ENCODE results near the gene MTM1. TPM values are rescaled to one million over a fixed set of nuclear protein-coding genes. Genes with fewer than 3 reads are reported as not detected.

The MTM1 gene
- total RNA-seq, 1 donor from 2014 or later, result 11.0 TPM

GRCh38 chrX:150683536-150684146 lies 115.2 kb downstream of the MTM1 start:
- no peaks in the 10 kb centered on the region for H3K36me3 Mint-ChIP-seq (ENCODE audit: low read depth, unreplicated experiment)
- Histone ChIP-seq H3K9ac (ENCODE audit: low read length) (no peak overlapping the region), H3K79me2 (ENCODE audit: insufficient read depth, low read length) (no peaks in the 10 kb centered on the region), H3K36me3 (ENCODE audit: insufficient read depth, low read length) (no peaks in the 10 kb centered on the region), H3K4me3 (ENCODE audit: insufficient read depth, low read depth, low read length) (no peak overlapping the region), H2AFZ (ENCODE audit: low read depth, low read length) (no peak overlapping the region), H3K4me1 (ENCODE audit: insufficient read depth, low read length) (peaks cover 5% of the 10 kb centered on the region), H4K20me1 (ENCODE audit: insufficient read depth, low read length) (no peaks in the 10 kb centered on the region), H3K27me3 (ENCODE audit: insufficient read depth, low read length) (no peaks in the 10 kb centered on the region), H3K9me3 (ENCODE audit: insufficient read depth, low read depth, low read length) (no peaks in the 10 kb centered on the region), H3K4me2 (ENCODE audit: low read length) (no peak overlapping the region), H3K27ac (ENCODE audit: low read depth, low read length) (no peak overlapping the region)
- H3K9me3 Mint-ChIP-seq (ENCODE audit: unreplicated experiment), result no peaks in the 10 kb centered on the region
- peaks cover 6% of the 10 kb centered on the region for H3K4me1 Mint-ChIP-seq (ENCODE audit: low read depth, unreplicated experiment)
- TF ChIP-seq EZH2 (IDR thresholded peaks at IDR 0.05; ENCODE audit: insufficient read depth, low read length) (no peak), CTCF (IDR thresholded peaks at IDR 0.05; ENCODE audit: insufficient read depth, low read depth, low read length) (peak; percentile 36)
- no peak overlapping the region for H3K4me3 Mint-ChIP-seq (ENCODE audit: unreplicated experiment)
- DNase-seq (ENCODE audit: low read depth) (no peak), FAIRE-seq (peak; percentile 59)
- no peaks in the 10 kb centered on the region for H3K27me3 Mint-ChIP-seq (ENCODE audit: low read depth, unreplicated experiment)
- no peak overlapping the region for H3K27ac Mint-ChIP-seq (ENCODE audit: unreplicated experiment)

GRCh38 chrX:150688911-150689451 lies 120.6 kb downstream of the MTM1 start:
- H3K27ac ChIP-seq (ENCODE audit: low read depth, low read length), result peak overlapping the region; percentile 90
- no peaks in the 10 kb centered on the region for H3K36me3 ChIP-seq (ENCODE audit: insufficient read depth, low read length)
- no peaks in the 10 kb centered on the region for H3K36me3 Mint-ChIP-seq (ENCODE audit: low read depth, unreplicated experiment)
- H4K20me1 ChIP-seq (ENCODE audit: insufficient read depth, low read length), result no peaks in the 10 kb centered on the region
- no peak overlapping the region for H3K4me3 Mint-ChIP-seq (ENCODE audit: unreplicated experiment)
- H3K9me3 ChIP-seq (ENCODE audit: insufficient read depth, low read depth, low read length), result peaks cover 17% of the 10 kb centered on the region
- peaks cover 7% of the 10 kb centered on the region for H3K9me3 Mint-ChIP-seq (ENCODE audit: unreplicated experiment)
- peaks cover 14% of the 10 kb centered on the region for H3K4me1 Mint-ChIP-seq (ENCODE audit: low read depth, unreplicated experiment)
- TF ChIP-seq CTCF (IDR thresholded peaks at IDR 0.05; ENCODE audit: insufficient read depth, low read depth, low read length) (no peak), EZH2 (IDR thresholded peaks at IDR 0.05; ENCODE audit: insufficient read depth, low read length) (no peak)
- no peaks in the 10 kb centered on the region for H3K27me3 ChIP-seq (ENCODE audit: insufficient read depth, low read length)
- peak; percentile 100 for FAIRE-seq
- peaks cover 13% of the 10 kb centered on the region for H3K4me1 ChIP-seq (ENCODE audit: insufficient read depth, low read length)
- no peak overlapping the region for H2AFZ ChIP-seq (ENCODE audit: low read depth, low read length)
- H3K79me2 ChIP-seq (ENCODE audit: insufficient read depth, low read length), result no peaks in the 10 kb centered on the region
- H3K27ac Mint-ChIP-seq (ENCODE audit: unreplicated experiment), result peak overlapping the region; percentile 97
- H3K27me3 Mint-ChIP-seq (ENCODE audit: low read depth, unreplicated experiment), result no peaks in the 10 kb centered on the region
- DNase-seq (ENCODE audit: low read depth), result peak; percentile 94
- H3K9ac ChIP-seq (ENCODE audit: low read length), result peak overlapping the region; percentile 48
- H3K4me3 ChIP-seq (ENCODE audit: insufficient read depth, low read depth, low read length), result no peak overlapping the region
- peak overlapping the region; percentile 56 for H3K4me2 ChIP-seq (ENCODE audit: low read length)

GRCh38 chrX:150690126-150690525 lies 121.7 kb downstream of the MTM1 start:
- H3K36me3 ChIP-seq (ENCODE audit: insufficient read depth, low read length), result no peaks in the 10 kb centered on the region
- H3K4me1 ChIP-seq (ENCODE audit: insufficient read depth, low read length), result peaks cover 20% of the 10 kb centered on the region
- H4K20me1 ChIP-seq (ENCODE audit: insufficient read depth, low read length), result no peaks in the 10 kb centered on the region
- DNase-seq (ENCODE audit: low read depth), result peak; percentile 93
- H3K4me3 ChIP-seq (ENCODE audit: insufficient read depth, low read depth, low read length), result no peak overlapping the region
- TF ChIP-seq EZH2 (IDR thresholded peaks at IDR 0.05; ENCODE audit: insufficient read depth, low read length) (no peak), CTCF (IDR thresholded peaks at IDR 0.05; ENCODE audit: insufficient read depth, low read depth, low read length) (no peak)
- peaks cover 17% of the 10 kb centered on the region for H3K9me3 ChIP-seq (ENCODE audit: insufficient read depth, low read depth, low read length)
- Mint-ChIP-seq H3K4me1 (ENCODE audit: low read depth, unreplicated experiment) (peaks cover 14% of the 10 kb centered on the region), H3K4me3 (ENCODE audit: unreplicated experiment) (no peak overlapping the region), H3K27ac (ENCODE audit: unreplicated experiment) (peak overlapping the region; percentile 92), H3K27me3 (ENCODE audit: low read depth, unreplicated experiment) (no peaks in the 10 kb centered on the region), H3K36me3 (ENCODE audit: low read depth, unreplicated experiment) (no peaks in the 10 kb centered on the region), H3K9me3 (ENCODE audit: unreplicated experiment) (peaks cover 7% of the 10 kb centered on the region)
- no peaks in the 10 kb centered on the region for H3K27me3 ChIP-seq (ENCODE audit: insufficient read depth, low read length)
- FAIRE-seq, result peak; percentile 87
- H3K4me2 ChIP-seq (ENCODE audit: low read length), result peak overlapping the region; percentile 56
- peak overlapping the region; percentile 48 for H3K9ac ChIP-seq (ENCODE audit: low read length)
- H2AFZ ChIP-seq (ENCODE audit: low read depth, low read length), result no peak overlapping the region
- peaks cover 6% of the 10 kb centered on the region for H3K79me2 ChIP-seq (ENCODE audit: insufficient read depth, low read length)
- H3K27ac ChIP-seq (ENCODE audit: low read depth, low read length), result peak overlapping the region; percentile 90
